BE2C (cell line): ENCODE data around the gene B4GALNT2.

ENCODE experiments used
- DNase-seq: peaks from one replicate; pipeline ENCODE4 v3.0.0-alpha.2; 2020
- H3K27me3 ChIP-seq: fragments of 250-450 bp; sonication (Bioruptor Pico); 2 replicates; pipeline ENCODE4 v1.5.1; 2020; ENCODE audit warnings: mild to moderate bottlenecking
- H3K36me3 ChIP-seq: fragments of 250-450 bp; sonication (Bioruptor Pico); 2 replicates; pipeline ENCODE4 v1.5.1; 2020; ENCODE audit warnings: mild to moderate bottlenecking
- H3K4me1 ChIP-seq: fragments of 250-450 bp; sonication (Bioruptor Pico); 2 replicates; pipeline ENCODE4 v1.5.1; 2020
- H3K4me3 ChIP-seq: 2 replicates; pipeline ENCODE4 v1.5.1; 2011; ENCODE audit warnings: low read depth, low read length
- H3K9me3 ChIP-seq: fragments of 250-450 bp; sonication (Bioruptor Pico); 2 replicates; pipeline ENCODE4 v1.5.1; 2020
- CTCF ChIP-seq: IDR thresholded peaks from 2 replicates; pipeline ENCODE4 v1.5.1; 2012; ENCODE audit warnings: mild to moderate bottlenecking, low read depth, low read length

B4GALNT2 gene

GRCh38 chr17:49106321-49107210 is 26.0 kb upstream of the B4GALNT2 start:
- no peak for TF ChIP-seq CTCF
- H3K36me3 ChIP-seq, result no peaks in the 10 kb centered on the region
- no peak overlapping the region for H3K4me3 ChIP-seq
- H3K27me3 ChIP-seq, result peaks cover 17% of the 10 kb centered on the region
- H3K4me1 ChIP-seq, result no peaks in the 10 kb centered on the region
- H3K9me3 ChIP-seq, result no peaks in the 10 kb centered on the region
- no peak for DNase-seq

GRCh38 chr17:49107211-49107557 is 25.4 kb upstream of the B4GALNT2 start:
- TF ChIP-seq CTCF, result no peak
- no peak for DNase-seq

GRCh38 chr17:49108318-49108717 is 24.3 kb upstream of the B4GALNT2 start:
- Histone ChIP-seq H3K4me3 (no peak overlapping the region), H3K9me3 (no peaks in the 10 kb centered on the region), H3K36me3 (no peaks in the 10 kb centered on the region), H3K27me3 (peaks cover 21% of the 10 kb centered on the region), H3K4me1 (no peaks in the 10 kb centered on the region)
- no peak for DNase-seq
- TF ChIP-seq CTCF, result no peak

More at GRCh38 chr17:49107211-49107557, 25.4 kb upstream of the B4GALNT2 start:
- Histone ChIP-seq H3K4me1 (no peaks in the 10 kb centered on the region), H3K4me3 (no peak overlapping the region), H3K9me3 (no peaks in the 10 kb centered on the region), H3K27me3 (peaks cover 17% of the 10 kb centered on the region), H3K36me3 (no peaks in the 10 kb centered on the region)

GRCh38 chr17:49110509-49110908 is 22.1 kb upstream of the B4GALNT2 start:
- Histone ChIP-seq H3K27me3 (peaks cover 18% of the 10 kb centered on the region), H3K4me1 (no peaks in the 10 kb centered on the region), H3K9me3 (no peaks in the 10 kb centered on the region), H3K4me3 (no peak overlapping the region), H3K36me3 (no peaks in the 10 kb centered on the region)
- no peak for DNase-seq
- TF ChIP-seq CTCF, result no peak

GRCh38 chr17:49111934-49112333 is 20.6 kb upstream of the B4GALNT2 start:
- no peak for DNase-seq
- no peak for TF ChIP-seq CTCF

GRCh38 chr17:49112936-49113335 is 19.6 kb upstream of the B4GALNT2 start:
- DNase-seq, result no peak
- no peak overlapping the region for H3K4me3 ChIP-seq
- H3K36me3 ChIP-seq, result no peaks in the 10 kb centered on the region
- H3K27me3 ChIP-seq, result peaks cover 22% of the 10 kb centered on the region
- TF ChIP-seq CTCF, result no peak
- H3K9me3 ChIP-seq, result no peaks in the 10 kb centered on the region
- H3K4me1 ChIP-seq, result no peaks in the 10 kb centered on the region

More at GRCh38 chr17:49111934-49112333, 20.6 kb upstream of the B4GALNT2 start:
- H3K27me3 ChIP-seq, result peaks cover 21% of the 10 kb centered on the region
- no peaks in the 10 kb centered on the region for H3K36me3 ChIP-seq
- H3K4me1 ChIP-seq, result no peaks in the 10 kb centered on the region
- no peak overlapping the region for H3K4me3 ChIP-seq
- H3K9me3 ChIP-seq, result no peaks in the 10 kb centered on the region
